D721Med (cell line): ENCODE data around the gene SERPINB1.

Source experiments
- DNase-seq: peaks from one replicate; pipeline ENCODE4 v3.0.0; 2011; ENCODE audit warnings: low spot score; ENCODE audit not compliant: insufficient read length
- FAIRE-seq: peaks from 2 replicates; lab custom pipeline; 2011; peaks lifted over from hg19 to GRCh38; lab: Jason Lieb, UNC
- TF ChIP-seq, protein P1 (sequence below): IDR thresholded peaks from 2 replicates; pipeline ENCODE4 v1.5.1; 2012; ENCODE audit warnings: mild to moderate bottlenecking, control low read depth; ENCODE audit not compliant: insufficient read depth; ENCODE audit errors: missing control alignments

Gene SERPINB1

DNA sequence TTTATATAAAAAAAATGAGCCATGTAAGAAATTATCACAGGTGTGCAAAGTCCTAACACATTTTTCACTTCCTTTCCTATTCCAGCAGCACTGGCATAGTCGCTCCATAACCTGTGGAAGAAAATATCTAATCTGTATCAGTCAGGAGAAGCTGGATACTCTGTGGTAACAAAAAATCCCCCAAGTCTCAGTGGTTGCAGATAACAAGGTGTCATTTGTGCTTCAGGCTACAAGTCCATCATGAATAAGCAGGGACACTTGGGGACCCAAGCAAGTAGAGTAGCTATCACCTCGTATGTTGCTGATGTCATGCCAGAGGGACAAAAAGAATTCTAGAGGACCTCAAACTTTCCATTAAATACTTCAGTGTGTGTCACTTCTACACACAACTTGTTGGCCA, 30.3 kb upstream of the SERPINB1 start:
- TF ChIP-seq, protein P1, sequence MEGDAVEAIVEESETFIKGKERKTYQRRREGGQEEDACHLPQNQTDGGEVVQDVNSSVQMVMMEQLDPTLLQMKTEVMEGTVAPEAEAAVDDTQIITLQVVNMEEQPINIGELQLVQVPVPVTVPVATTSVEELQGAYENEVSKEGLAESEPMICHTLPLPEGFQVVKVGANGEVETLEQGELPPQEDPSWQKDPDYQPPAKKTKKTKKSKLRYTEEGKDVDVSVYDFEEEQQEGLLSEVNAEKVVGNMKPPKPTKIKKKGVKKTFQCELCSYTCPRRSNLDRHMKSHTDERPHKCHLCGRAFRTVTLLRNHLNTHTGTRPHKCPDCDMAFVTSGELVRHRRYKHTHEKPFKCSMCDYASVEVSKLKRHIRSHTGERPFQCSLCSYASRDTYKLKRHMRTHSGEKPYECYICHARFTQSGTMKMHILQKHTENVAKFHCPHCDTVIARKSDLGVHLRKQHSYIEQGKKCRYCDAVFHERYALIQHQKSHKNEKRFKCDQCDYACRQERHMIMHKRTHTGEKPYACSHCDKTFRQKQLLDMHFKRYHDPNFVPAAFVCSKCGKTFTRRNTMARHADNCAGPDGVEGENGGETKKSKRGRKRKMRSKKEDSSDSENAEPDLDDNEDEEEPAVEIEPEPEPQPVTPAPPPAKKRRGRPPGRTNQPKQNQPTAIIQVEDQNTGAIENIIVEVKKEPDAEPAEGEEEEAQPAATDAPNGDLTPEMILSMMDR: no peak
- FAIRE-seq: no peak
- DNase-seq: no peak

DNA sequence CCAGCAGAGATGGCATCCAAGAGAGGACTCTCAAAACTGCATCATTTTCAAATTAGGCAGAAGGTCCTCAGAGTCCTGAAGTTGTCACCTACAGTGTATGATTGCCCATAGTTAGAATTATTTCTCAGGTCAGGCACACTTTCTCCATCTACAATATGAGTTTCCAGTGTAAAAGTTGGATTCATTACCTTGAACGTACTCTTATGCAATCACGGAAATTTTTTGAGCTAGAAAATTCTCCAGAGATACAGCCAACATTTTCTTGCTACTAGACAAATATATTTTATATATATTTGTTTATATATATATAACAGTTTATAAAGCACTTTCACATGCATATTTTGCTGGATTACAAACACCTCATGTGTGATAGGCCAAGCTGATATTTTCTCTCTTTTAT, 29.4 kb upstream of the SERPINB1 start:
- no peak for FAIRE-seq

DNA sequence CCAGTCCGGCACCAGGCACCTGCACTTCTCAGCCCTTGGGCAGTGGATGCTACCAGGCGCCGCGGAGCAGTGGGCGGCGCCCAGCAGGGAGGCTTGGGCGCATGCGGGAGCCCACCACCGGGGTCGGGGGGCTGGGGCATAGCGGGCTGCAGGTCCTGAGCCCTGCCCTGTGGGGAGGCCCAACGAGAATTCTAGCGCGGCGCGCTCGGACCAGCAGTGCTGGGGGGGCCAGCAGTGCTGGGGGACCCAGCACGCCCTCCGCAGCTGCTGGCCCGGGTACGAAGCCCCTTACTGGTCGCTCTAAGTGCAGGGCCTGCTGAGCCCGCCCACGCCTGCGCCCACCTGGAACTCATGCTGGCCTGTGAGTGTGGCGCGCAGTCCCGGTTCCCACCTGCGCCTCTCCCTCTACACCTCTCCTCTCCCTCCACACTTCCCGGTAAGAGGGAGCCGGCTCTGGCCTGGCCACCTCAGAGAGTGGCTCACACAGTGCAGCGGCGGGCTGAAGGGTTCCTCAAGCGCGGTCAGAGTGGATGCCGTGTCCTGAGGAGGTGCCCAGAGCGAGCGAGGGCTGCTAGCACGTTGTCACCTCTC, 28.5 kb upstream of the SERPINB1 start:
- TF ChIP-seq, protein P1: no peak
- FAIRE-seq (no peak), DNase-seq (no peak)

More for the DNA sequence above, 29.4 kb upstream of the SERPINB1 start:
- TF ChIP-seq, protein P1: no peak
- no peak for DNase-seq

DNA sequence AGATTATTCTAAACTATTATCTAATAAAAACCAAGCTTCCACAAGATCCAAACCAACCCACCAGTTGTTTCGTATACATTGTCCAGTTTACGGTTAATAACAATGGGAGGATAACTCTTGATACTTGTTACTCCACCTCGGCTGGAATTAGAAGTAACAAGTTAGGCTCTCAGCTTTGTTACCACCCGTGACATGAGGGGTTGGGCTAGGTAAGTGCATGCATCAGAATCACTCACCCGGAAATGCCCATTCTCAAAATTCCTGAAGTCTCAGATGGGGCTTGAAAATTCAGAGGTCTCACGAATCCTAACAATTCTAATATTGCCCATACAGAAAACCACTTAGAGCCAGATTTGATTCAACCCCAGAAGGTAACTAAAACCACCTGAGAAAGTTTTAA, 27.0 kb upstream of the SERPINB1 start:
- TF ChIP-seq, protein P1: no peak
- DNase-seq: no peak
- FAIRE-seq: no peak

DNA sequence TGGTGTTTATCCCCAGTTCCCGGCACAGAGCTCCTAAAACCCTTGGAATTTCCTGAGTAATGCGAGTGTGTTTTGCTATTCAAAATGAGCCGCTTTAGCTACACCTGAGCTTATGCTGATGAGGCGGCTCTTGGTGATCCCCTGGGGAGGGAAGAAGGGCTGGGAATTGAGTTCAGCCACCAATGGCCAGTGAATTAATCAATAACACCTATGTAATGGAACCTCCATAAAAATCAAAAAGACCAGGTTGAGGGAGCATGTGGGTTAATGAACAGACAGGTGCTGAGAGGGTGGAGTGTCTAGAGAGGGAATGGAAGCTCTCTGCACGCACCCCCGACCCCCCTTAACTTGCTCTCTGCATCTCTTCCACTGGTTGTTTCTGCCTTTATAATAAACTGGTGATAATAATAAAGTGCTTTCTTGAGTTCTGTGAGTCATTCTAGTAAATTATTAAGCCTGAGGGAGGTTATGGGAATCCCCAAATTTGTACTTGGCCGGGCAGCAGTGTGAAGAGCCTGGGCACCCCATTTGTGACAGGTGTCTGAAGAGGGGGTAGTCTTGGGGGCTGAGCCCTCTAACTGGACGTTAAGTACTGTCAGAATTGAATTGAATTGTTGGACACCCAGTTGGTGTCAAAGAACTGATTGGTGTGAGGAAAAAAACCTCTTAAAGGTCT, 24.6 kb upstream of the SERPINB1 start:
- DNase-seq (no peak), FAIRE-seq (no peak)
- TF ChIP-seq, protein P1: no peak

DNA sequence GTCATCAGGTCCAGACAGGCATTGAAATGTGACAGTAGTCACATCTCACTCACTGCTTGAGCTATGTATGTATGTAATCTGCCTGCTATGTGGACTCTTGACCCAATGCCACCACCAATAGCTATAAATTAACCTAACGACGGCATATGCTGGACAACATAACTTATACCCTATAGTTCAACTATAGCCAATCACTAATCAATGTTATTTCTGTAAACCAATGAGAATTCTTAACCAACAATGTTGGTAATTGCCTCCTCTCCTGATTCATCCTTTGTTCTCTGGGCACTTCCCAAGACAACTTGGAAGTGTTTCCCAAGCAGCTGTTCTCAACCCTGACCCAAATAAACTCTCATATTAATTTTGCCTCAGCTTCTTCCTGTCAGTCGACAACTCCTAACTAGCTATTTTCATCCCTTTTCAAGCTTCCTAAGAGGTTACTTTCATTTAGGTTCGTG, 24.1 kb upstream of the SERPINB1 start:
- FAIRE-seq: no peak
- DNase-seq: no peak
- TF ChIP-seq, protein P1: no peak

DNA sequence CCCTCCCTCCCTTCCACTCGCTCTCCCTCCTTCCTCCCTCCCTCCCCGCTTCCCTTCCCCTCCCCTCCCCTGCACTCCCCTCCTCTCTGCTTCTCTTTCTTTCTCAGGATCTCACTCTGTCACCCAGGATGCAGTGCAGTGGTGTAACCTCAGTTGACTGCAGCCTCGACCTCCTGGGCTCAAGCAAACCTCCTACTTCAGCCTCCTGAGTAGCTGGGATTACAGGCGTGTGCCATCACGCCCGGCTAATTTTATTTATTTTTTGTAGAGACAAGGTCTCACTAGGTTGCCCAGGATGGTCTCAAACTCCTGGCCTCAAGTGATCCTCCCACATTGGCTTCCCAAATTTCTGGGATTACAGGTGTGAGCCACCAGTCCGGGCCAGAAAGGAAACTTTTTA, 23.6 kb upstream of the SERPINB1 start:
- TF ChIP-seq, protein P1: no peak
- FAIRE-seq (no peak), DNase-seq (no peak)
